ENCODE results near the gene TOLLIP.

DNA sequence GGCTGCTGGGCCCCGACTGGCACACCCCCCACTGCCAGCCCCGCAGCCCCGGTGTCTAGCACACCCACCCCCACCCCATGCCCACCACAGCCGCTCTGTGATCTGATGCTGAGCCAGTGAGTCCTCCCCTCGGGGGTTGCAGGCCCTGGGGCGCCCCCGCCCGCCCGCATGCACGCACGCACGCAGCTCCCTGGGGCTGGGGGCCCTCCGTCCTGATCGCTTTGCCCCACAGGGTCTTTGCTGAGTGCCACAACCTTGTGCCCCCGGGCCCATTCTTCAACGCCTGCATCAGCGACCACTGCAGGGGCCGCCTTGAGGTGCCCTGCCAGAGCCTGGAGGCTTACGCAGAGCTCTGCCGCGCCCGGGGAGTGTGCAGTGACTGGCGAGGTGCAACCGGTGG is 54.3 kb downstream of the TOLLIP start:
- TF ChIP-seq, protein P1, sequence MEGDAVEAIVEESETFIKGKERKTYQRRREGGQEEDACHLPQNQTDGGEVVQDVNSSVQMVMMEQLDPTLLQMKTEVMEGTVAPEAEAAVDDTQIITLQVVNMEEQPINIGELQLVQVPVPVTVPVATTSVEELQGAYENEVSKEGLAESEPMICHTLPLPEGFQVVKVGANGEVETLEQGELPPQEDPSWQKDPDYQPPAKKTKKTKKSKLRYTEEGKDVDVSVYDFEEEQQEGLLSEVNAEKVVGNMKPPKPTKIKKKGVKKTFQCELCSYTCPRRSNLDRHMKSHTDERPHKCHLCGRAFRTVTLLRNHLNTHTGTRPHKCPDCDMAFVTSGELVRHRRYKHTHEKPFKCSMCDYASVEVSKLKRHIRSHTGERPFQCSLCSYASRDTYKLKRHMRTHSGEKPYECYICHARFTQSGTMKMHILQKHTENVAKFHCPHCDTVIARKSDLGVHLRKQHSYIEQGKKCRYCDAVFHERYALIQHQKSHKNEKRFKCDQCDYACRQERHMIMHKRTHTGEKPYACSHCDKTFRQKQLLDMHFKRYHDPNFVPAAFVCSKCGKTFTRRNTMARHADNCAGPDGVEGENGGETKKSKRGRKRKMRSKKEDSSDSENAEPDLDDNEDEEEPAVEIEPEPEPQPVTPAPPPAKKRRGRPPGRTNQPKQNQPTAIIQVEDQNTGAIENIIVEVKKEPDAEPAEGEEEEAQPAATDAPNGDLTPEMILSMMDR (IDR thresholded peaks at IDR 0.05): no peak
- TF ChIP-seq POLR2A (IDR thresholded peaks at IDR 0.05): no peak

All from Peyer's patch (tissue), 4 donors.